Peyer's patch (tissue), 4 donors: ENCODE results near the gene TSPEAR.

Source experiments
- POLR2A ChIP-seq, 2 donors: fragments of 450-650 bp; IDR thresholded peaks; one replicate each; pipeline ENCODE4 v1.5.1; 2017; ENCODE audit warnings: antibody characterized with exemption in 2 of 2, mild to moderate bottlenecking in 2 of 2, moderate library complexity in 2 of 2
- TF ChIP-seq, protein P1 (sequence below), 6 experiments: fragments of 450-650 bp in 4 of 6; fragments of 200-600 bp in 2 of 6; sonication (generic) in 1 of 6; IDR thresholded peaks; one replicate each; pipeline ENCODE4 v1.5.1; 2017 to 2019; ENCODE audit warnings: antibody characterized with exemption in 6 of 6, mild to moderate bottlenecking in 3 of 6, moderate library complexity in 1 of 6

DNA sequence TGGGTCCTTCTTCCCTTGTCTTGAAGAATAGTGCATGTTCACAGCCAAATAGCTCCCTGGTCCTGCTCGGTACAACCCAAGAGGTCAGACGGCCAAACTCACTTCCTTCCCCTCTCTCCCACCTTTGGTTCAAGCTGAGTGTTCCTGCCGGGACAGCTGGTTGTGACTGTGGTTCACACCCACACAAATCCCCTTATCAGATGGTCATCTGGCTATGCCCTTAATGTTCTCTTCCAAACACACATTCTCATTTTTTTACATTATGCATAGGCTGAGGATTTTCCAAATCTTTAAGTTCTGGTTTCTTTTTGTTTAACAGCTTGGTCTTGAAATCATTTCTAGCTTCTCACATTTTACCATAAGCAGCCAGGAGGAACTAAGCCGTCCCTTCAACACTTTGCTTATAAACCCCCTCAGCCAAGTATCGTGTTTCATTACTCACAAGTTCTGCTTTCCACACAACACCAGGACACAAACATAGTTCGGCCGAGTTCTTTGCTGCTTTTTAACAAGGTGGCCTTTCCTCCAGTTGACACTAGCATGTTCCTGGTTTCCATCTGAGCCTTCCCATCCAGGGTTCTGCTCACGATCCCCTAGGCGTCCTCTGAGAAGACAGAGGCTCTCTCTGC is 19.7 kb upstream of the TSPEAR start:
- TF ChIP-seq POLR2A (IDR thresholded peaks at IDR 0.05), result no peak
- TF ChIP-seq, protein P1, sequence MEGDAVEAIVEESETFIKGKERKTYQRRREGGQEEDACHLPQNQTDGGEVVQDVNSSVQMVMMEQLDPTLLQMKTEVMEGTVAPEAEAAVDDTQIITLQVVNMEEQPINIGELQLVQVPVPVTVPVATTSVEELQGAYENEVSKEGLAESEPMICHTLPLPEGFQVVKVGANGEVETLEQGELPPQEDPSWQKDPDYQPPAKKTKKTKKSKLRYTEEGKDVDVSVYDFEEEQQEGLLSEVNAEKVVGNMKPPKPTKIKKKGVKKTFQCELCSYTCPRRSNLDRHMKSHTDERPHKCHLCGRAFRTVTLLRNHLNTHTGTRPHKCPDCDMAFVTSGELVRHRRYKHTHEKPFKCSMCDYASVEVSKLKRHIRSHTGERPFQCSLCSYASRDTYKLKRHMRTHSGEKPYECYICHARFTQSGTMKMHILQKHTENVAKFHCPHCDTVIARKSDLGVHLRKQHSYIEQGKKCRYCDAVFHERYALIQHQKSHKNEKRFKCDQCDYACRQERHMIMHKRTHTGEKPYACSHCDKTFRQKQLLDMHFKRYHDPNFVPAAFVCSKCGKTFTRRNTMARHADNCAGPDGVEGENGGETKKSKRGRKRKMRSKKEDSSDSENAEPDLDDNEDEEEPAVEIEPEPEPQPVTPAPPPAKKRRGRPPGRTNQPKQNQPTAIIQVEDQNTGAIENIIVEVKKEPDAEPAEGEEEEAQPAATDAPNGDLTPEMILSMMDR (IDR thresholded peaks at IDR 0.05), result no peak
